Measurements from ENCODE around the gene CADPS2.
"Not testable (repeated sequence)": the region's sequence is repeated elsewhere in the genome, so short reads cannot be mapped to it uniquely, and the experiment has no call there.

CADPS2 gene

DNA sequence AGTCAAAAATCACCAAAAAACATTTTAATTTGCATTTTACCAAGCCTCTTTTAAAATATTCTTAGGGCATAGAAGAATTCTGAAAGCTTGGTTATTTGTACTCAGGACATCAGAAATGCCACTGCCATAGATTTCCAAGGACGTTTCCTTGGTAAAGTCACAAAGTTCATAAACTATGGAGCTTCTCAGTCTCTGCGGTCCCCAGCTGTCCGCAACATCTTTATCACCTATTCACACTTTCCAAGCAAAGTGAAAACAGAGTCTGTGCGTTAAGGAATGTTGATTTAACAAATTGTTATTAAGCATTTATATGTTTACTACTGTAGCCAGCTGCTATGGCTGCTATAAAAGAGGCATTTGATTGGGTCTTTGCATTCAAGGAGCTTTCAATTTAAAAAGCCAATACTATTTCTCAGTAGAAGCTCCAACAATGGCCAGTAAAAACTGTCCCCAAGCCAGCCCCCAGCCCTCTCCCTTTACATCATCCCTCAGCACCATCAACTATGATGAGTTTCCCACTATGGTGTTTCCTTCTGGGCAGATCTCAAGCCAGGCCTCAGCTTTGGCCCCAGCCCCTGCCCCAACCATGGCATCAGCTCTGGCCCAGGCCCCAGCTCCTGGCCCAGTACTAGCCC, 36.8 kb downstream of the CADPS2 start:
- DNase-seq: no peak

- DNase-seq: no peak
These were observed 38.3 kb downstream of the CADPS2 start for GRCh38 chr7:122847871-122848473.

DNA sequence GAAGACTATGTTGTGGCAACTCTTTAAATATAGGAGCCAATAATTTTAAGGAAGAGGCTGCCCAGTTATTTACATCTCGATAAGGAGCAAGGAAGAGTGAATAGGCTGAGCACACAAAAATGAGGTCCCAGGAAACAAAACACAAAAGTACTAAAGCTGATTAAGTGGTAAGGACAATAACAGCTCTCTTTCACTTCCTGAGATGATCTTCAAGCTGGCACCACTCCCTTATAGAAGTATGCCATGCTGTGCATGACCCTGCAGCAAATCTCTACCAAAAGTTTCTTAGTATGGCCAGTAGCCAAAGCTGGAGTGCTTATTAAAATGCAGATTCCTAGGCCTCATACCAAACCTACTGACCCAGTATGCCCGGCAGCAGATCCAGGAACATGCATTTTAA, 39.7 kb downstream of the CADPS2 start:
- no peak for DNase-seq

GRCh38 chr7:122845286-122845685, 41.0 kb downstream of the CADPS2 start:
- DNase-seq: no peak

DNA sequence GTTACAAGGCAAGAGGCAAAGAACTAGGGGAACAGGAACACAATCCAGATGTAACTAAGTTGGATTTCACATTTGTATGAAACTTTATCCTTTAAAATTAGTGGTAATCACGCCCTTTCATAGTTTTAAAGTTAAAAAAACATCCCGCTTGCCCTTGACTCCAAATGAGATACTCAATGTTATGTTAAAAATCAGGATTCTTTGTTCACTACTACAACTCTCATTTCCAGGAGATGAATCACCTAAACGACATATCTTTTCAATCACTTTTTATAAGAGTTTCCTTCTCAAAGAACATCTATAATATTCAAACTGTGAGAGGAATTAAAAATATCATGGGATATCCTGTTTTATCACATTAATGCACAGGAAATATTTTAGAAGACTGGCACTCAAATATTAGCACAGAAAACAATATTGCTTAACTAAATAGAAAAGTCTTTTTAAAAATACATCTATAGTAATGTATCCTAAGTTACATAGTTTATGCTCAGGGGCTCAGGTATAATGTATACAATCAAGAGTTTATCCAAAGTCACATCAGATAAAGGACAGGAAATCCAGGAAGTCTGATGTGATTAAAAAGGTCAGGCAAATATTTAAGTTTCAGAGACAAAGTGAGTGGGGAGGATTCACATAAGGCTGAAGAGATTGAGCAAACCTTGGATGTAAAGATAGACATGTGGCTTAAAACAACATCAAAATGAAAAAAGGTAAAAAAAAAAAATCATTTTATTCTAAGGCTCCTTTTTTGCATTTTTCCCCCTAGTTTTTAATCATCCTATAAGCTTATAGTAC, 41.9 kb downstream of the CADPS2 start:
- DNase-seq: no peak

DNA sequence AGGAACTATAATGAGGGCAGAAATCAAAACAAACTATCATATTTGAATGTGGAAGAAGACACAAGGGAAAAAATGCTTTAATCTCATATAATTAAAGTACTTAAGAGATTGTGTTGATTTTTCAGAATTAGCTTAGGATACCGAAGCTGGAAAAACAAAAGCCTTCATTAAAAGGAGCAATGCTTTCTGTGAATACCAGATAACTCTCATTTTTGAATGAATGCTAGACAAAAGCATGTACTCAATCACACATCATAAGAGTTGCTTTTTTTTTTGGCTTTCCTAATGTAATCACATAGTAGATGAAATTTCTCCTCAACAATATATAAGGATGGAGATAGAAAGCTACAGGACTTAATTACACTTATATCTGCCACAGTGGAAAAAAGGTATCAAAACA, 43.3 kb downstream of the CADPS2 start:
- DNase-seq: no peak

DNA sequence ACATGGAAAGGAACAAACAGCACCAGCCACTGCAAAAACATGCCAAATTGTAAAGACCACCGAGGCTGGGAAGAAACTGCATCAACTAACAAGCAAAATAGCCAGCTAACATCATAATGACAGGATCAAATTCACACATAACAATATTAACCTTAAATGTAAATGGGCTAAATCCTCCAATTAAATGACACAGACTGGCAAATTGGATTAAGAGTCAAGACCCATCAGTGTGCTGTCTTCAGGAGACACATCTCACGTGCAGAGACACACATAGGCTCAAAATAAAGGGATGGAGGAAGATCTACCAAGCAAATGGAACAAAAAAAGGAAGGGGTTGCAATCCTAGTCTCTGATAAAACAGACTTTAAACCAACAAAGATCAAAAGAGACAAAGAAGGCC, 50.0 kb downstream of the CADPS2 start:
- not testable (repeated sequence) for DNase-seq

- not testable (repeated sequence) for DNase-seq
These were observed 51.7 kb downstream of the CADPS2 start for GRCh38 chr7:122834571-122834942.

DNA sequence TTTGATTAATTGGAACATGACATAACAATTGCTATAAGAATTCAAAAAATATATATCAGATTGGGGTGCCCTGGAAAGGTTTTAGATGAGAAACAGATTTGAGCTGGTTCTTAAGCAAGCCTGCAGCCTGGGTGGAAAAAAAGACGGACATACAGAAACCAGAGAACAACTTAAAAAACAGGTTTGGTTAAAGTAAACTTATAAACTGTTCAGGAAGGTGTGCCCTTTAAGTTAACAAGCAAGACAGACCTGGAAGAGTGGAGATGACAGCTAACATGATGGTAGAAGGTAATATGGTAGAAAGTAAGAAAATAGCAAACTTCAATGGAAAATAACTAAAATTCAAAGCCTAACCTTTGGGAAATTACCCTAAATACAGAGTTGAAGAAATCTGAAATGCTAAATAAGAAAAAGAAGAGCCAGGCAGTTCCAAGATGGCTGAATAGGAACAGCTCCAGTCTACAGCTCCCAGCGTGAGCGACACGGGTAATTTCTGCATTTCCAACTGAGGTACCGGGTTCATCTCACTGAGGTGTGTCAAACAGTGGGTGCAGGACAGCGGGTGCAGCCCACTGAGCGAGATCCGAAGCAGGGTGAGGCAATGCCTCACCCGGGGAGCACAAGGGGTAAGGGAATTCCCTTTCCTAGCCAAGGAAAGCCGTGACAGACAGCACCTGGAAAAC, 52.2 kb downstream of the CADPS2 start:
- no peak for DNase-seq

- DNase-seq: no peak
These were observed 54.8 kb downstream of the CADPS2 start for GRCh38 chr7:122831436-122831835.

GRCh38 chr7:122829962-122830361, 56.3 kb downstream of the CADPS2 start:
- DNase-seq: no peak

DNA sequence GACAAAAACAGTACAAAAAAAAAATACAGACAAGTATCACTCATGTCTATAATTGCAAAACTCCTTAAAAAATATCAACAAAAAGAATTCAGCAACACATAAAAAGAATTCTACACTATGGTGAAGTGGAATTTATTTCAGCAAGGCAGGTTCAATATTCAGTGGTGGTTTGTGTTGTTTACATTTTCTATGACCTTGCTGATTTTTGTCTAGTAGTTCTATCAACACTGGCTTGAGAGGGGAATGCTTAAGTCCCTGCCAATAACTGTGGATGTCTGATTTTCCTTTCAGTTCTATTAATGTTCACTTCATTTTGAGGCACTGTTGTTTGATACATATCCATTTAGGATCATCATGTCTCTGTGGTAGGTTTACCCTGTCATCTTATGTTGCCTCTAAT, 58.5 kb downstream of the CADPS2 start:
- DNase-seq: no peak

DNA sequence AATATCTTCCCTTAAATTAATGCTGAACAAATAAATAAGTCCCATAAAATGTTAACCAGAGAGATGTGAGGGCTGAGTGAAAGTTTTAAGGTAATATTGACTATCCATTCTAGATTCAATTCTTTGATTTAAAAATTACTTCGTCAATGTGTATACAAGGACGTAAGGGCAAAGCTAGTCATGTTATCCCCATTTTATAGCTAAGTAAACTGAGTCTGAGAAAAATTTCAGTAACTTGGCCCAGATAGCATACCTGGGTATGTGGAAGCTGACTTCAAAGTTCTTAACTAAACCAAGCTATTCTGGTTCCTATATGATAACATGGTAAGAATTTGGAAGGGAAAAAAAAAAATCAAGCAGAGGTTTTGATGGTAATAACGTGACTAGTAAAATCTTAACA, 72.4 kb downstream of the CADPS2 start:
- DNase-seq: no peak

DNA sequence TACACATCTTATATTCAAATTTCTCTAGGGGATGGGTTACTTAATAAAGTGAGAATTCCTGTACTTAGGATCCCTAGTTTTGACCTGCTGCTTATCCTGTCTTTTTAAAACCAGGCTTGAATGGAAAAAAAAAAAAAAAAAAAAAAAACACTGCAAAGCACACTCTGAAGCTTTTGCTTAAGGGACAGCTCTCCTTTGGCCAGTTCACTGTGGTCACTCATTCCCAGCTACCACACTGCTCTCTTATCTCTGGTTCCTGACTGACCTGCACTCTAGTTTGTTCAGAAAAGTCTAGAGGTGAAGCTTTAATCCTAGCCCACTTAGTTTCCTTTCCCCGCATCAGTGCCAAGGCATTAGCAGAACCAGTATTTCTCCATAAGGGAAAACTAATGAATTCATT, 82.4 kb downstream of the CADPS2 start:
- no peak for DNase-seq

- DNase-seq: no peak
These were observed 82.9 kb downstream of the CADPS2 start for GRCh38 chr7:122803323-122803722.

GRCh38 chr7:122802301-122802751, 83.9 kb downstream of the CADPS2 start:
- DNase-seq: no peak

GRCh38 chr7:122791959-122792545, 94.2 kb downstream of the CADPS2 start:
- DNase-seq: no peak

- no peak for DNase-seq
These were observed 95.7 kb downstream of the CADPS2 start for GRCh38 chr7:122790591-122790990.

GRCh38 chr7:122790132-122790531, 96.1 kb downstream of the CADPS2 start:
- DNase-seq: no peak

DNA sequence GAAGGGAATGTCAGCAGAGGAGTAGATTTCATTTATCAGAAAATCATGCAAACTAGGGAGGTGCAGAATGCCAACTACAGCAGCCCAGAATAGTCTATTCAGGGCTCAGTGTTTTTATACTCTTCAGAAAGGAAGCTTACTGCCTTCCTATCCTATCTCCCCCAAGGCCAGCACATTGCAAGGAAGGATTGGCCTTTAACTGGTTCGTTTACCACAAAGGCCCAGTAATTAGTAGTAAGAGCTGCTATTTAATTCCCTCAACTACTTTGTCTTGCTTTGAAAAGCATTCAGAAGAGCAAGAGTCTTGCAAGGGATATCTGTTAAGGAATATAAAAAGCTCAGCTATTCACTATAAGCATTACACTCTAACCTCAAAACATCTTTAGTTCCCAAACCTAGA, 97.1 kb downstream of the CADPS2 start:
- no peak for DNase-seq

DNA sequence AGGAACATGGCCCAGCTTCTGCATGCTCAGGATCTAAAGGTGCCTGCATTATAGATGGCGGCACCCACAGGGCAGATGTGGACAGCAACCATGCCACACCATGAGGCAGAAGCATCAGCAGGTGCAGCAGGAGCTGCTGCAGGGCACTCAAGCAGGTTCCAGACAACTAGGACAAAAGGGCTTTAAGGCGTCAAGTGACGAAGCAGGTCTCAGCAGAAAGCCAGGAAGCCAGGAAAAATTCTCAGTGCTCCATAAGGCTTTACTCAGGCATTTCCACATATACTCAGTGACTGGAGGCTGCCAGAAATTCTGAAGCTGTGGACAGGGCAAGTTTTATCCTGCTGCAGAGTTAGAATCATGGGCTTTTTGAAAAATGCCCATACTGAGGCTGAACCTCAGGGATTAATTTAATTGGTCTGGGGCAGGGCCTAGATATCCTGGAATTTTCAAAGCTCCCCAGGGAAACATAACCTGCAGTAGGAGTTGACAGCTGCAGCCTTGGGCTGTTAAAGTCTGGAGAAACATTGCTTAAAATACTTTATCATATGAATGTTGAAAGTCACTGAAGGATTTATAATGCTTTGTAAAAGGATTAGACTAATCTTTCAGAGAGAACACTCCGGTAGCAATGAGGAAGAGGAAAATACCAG, 115.4 kb downstream of the CADPS2 start:
- DNase-seq: no peak

DNA sequence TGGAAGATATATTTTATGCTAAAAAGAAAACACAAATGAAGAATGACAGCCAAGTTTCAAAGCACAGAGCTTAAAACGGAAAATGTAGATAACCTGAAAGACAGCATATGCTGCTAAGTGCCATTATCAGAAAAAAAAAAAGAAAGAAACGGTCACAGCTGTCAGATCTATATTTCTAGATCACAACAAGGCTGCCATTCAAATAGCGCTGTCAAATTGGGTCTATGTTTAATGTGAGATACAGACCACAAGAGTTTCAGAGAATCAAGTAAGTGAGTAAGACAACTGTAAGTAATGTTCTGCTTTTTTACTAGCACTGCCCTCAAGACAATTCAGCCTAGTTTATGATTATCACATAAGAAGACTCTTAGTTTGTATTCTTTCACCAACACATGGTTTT, 117.4 kb downstream of the CADPS2 start:
- DNase-seq: no peak

DNA sequence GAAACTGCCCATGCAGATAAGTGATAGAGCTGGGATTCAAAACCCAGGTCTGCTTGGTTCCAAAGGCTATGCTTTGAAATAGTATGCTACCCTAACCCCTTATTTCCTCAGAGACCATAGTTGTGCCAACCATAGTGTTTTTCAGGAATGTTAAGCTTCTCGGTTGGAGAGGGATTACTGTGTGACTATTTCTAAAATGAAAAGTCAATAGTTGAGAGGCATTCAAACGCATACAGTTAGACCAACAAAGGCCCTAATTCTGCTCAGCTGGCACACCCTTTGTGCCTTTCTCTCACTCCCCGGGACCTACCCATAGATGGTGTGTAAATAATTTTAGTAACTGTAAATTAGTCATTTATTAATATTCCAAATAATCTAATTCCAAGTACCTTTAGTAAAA, 118.9 kb downstream of the CADPS2 start:
- no peak for DNase-seq

Data from activated CD8-positive, alpha-beta memory T cell treated with anti-CD3 and anti-CD28 coated beads for 24 hours (primary cell).